Measurements from ENCODE around the gene ARID3A. TPM values are rescaled to one million over a fixed set of nuclear protein-coding genes. Genes with fewer than 3 reads are reported as not detected.

Gene ARID3A
- total and polyA plus RNA-seq, 2 donors (not counting 3 experiments of a cell fraction or from before 2014, with no cell fraction given), result 5.4 to 13.2 TPM

DNA sequence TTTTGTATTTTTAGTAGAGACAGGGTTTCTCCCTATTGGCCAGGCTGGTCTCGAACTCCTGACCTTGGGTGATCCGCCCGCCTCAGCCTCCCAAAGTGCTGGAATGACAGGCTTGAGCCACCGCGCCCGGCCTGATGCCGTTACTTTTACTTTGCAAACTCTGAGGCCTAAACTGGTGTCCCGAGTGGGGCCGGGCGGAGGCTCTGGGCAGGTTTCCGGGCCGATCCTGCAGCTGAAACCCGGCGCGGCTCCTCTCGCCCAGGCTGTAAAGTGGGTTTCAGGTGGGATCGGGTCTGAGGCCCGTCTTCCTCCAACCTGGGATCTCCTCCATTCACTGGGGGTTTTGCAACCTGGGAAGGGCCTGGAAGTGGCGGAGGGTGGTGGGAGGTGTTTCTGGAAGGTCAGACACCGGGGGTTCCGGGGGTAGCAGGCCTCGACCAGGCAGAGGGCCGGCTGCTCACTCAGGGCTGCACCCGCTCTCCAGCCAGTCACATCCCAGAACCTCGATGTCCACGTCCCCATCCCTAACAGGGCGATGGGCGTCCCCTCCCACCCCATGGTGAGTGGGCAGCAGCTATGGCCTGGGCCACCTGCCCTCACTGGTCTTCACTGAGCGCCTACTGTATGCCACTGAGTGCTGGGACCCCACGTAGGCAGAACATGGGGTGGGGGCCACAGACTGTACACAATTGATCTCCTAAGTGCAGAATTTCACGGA is 37.0 kb downstream of the ARID3A start:
- Histone ChIP-seq H3K79me2 (ENCODE audit: control insufficient read depth, insufficient read depth, low read length) (no peaks in the 10 kb centered on the region), H2AFZ (ENCODE audit: low read depth, low read length) (no peak overlapping the region), H3K4me1 (ENCODE audit: control insufficient read depth, extremely low read depth, insufficient read depth, low read length) (no peaks in the 10 kb centered on the region), H3K9me1 (replicated peaks; ENCODE audit: control insufficient read depth, extremely low read depth, insufficient read depth, low read length) (no peaks in the 10 kb centered on the region), H3K36me3 (ENCODE audit: control insufficient read depth in 2 of 2, extremely low read depth in 1 of 2, insufficient read depth in 2 of 2, low read length in 2 of 2) (peaks cover 2 to 5% of the 10 kb centered on the region in 2 experiments), H3K27ac (ENCODE audit: insufficient read depth, low read depth, low read length) (no peak overlapping the region), H3K4me3 (replicated peaks in 1 of 3; ENCODE audit: insufficient read depth in 1 of 3, low read depth in 1 of 3, low read length in 3 of 3) (no peak overlapping the region), H3K27me3 (ENCODE audit: control insufficient read depth in 2 of 2, insufficient read depth in 2 of 2, low read length in 2 of 2) (no peaks in the 10 kb centered on the region), H4K20me1 (replicated peaks; ENCODE audit: control insufficient read depth, extremely low read depth, insufficient read depth, low read length) (no peaks in the 10 kb centered on the region), H3K9ac (replicated peaks; ENCODE audit: extremely low read depth, insufficient read depth, low read length) (no peak overlapping the region), H3K4me2 (ENCODE audit: insufficient read depth, low read length) (no peak overlapping the region), H3K9me3 (replicated peaks; ENCODE audit: control insufficient read depth, insufficient read depth, low read length) (no peaks in the 10 kb centered on the region)
- dilution Hi-C loops (cut with MboI; ENCODE audit: extremely low pct_ligation_motif_present, low sequenced_read_pairs), result no loop called here
- intact Hi-C loops (cut with micrococcal nuclease), result no loop called here
- DNase-seq (ENCODE audit: low read depth, low spot score), result no peak
- FAIRE-seq, result no peak
- ChIA-PET CTCF (no interaction called here), POLR2A (no interaction called here)
- BruUV-seq (replicated peaks), result no TSS peak
- TF ChIP-seq MYC (IDR thresholded peaks at IDR 0.05; ENCODE audit: low read depth, low read length) (no peak), CTCF (IDR thresholded peaks at IDR 0.05; ENCODE audit: extremely low read depth in 1 of 2, insufficient read depth in 1 of 2, low read depth in 1 of 2, low read length in 2 of 2) (no peak), POLR2AphosphoS5 (IDR thresholded peaks at IDR 0.05; ENCODE audit: insufficient read depth, low read depth, low read length) (no peak), GATA2 (IDR thresholded peaks at IDR 0.05; ENCODE audit: insufficient read depth, insufficient read length, low read depth, low read length) (no peak), EZH2 (IDR thresholded peaks at IDR 0.05; ENCODE audit: borderline replicate concordance, low read depth, low read length, severe bottlenecking) (no peak), FOS (IDR thresholded peaks at IDR 0.05; ENCODE audit: borderline replicate concordance, insufficient read depth, low read length) (no peak), POLR2A (IDR thresholded peaks at IDR 0.05; ENCODE audit: low read depth, low read length) (no peak), JUN (IDR thresholded peaks at IDR 0.05; ENCODE audit: borderline replicate concordance, insufficient read depth, insufficient read length, low read depth) (no peak)
- TF ChIP-seq, protein P1, sequence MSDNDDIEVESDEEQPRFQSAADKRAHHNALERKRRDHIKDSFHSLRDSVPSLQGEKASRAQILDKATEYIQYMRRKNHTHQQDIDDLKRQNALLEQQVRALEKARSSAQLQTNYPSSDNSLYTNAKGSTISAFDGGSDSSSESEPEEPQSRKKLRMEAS (IDR thresholded peaks at IDR 0.05; ENCODE audit: insufficient read depth, insufficient read length), result no peak
